Measurements from ENCODE around the gene TBX2. TPM values are rescaled to one million over a fixed set of nuclear protein-coding genes. Genes with fewer than 3 reads are reported as not detected.

The TBX2 gene
- total and polyA plus RNA-seq, 9 of the 15 experiments (the other 6 are each of a cell fraction or from before 2014, with no cell fraction given): 0.18 TPM; not detected in 8

DNA sequence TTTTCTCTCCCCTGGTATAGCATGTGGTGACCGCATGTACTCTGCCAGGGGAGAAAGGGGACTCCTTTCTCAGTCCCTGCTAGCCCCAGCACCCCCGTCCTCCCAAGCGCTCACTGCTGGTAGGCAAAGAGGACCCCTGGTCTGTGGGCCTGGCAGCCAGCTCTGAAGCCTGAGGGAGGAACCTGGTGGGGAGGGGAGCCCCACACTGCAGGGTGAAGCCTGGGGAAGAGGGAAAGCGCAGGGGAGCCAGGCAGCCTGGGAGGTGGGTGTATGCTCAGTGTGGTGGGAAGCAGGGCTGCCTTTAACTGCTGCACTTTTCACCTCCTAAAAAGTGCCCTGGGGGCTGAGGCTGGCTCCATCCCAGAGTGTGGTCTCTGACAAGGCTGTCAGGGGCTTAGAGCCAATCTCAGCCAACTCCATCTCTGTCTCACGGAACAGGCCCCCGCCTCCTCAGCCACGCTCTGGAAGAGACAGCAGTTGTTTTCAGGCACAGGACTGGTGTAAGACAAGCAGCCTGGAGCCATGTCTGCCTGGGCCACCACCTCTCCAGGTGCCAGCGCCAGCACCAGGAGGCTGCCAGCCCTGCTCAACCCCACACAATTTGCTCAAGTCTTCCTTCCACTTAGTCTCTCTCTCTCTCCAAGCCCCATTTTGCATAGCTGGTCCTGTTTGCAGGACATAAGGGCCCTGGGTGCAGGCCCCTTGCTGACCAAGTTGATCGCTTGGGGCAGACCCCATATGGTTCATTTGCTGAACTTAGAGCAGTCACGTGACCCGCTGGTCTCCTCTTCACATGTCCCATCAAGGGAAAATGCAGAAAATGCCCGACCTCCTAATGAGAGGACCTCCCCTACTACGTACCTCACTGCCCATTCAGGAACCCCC is 14.7 kb upstream of the TBX2 start:
- Histone ChIP-seq H2AFZ (ENCODE audit: low read depth, low read length) (no peak overlapping the region), H3K36me3 (ENCODE audit: control insufficient read depth, insufficient read depth, low read length) (no peaks in the 10 kb centered on the region), H3K4me2 (ENCODE audit: insufficient read depth, low read length) (no peak overlapping the region), H3K79me2 (ENCODE audit: control insufficient read depth, insufficient read depth, low read length) (no peaks in the 10 kb centered on the region), H3K4me1 (replicated peaks in 1 of 2; ENCODE audit: control insufficient read depth in 2 of 2, insufficient read depth in 2 of 2, low read length in 2 of 2) (peaks cover 0 to 5% of the 10 kb centered on the region in 2 experiments; a peak in 1 of 5 replicates), H3K9me1 (ENCODE audit: control insufficient read depth, insufficient read depth, low read length) (peaks cover under 1% of the 10 kb centered on the region), H3K4me3 (no peak overlapping the region), H3K9me3 (replicated peaks; ENCODE audit: control insufficient read depth, insufficient read depth, low read depth, low read length) (no peaks in the 10 kb centered on the region), H3K27me3 (ENCODE audit: control insufficient read depth in 2 of 2, insufficient read depth in 2 of 2, low read length in 2 of 2) (peaks cover 8 to 65% of the 10 kb centered on the region in 2 experiments; a peak in 4 of 5 replicates), H3K9ac (ENCODE audit: insufficient read depth in 1 of 2, low read depth in 2 of 2, low read length in 2 of 2) (no peak overlapping the region), H4K20me1 (replicated peaks; ENCODE audit: control insufficient read depth, insufficient read depth, low read length) (peaks cover 11% of the 10 kb centered on the region; the same call in 1 of the 2 replicates), H3K27ac (ENCODE audit: extremely low read depth, low read depth, low read length) (no peak overlapping the region)
- ChIA-PET CTCF (ENCODE audit: low intra/inter-chr PET ratio) (interaction anchor here (0.6 kb wide), 1 partner anchor 700 kb away, joined by 4 read pairs; no protein-coding TSS in a partner anchor), POLR2A (interaction anchor here (0.9 kb wide), 1 partner anchor 10 kb away, joined by 3 read pairs; no protein-coding TSS in a partner anchor)
- no TSS peak for BruUV-seq (replicated peaks)
- intact Hi-C loops (cut with micrococcal nuclease) (no loop called here), in situ Hi-C loops (cut with MboI) (no loop called here)
- TF ChIP-seq RAD51 (IDR thresholded peaks at IDR 0.05; ENCODE audit: borderline replicate concordance, low read depth) (peak; percentile 72), NFE2L1 (tag; IDR thresholded peaks at IDR 0.05; ENCODE audit: borderline replicate concordance, low read depth) (no peak), HDAC3 (IDR thresholded peaks at IDR 0.05; ENCODE audit: borderline replicate concordance, partially characterized antibody) (no peak), CBFA2T2 (conservative IDR thresholded peaks at IDR 0.05) (peak; percentile 29), TOE1 (IDR thresholded peaks at IDR 0.05; ENCODE audit: borderline replicate concordance) (peak; percentile 76), TOE1 (CRISPR knock-in tag; IDR thresholded peaks at IDR 0.05; ENCODE audit: borderline replicate concordance, low read depth) (no peak)
- TF ChIP-seq, protein P1, sequence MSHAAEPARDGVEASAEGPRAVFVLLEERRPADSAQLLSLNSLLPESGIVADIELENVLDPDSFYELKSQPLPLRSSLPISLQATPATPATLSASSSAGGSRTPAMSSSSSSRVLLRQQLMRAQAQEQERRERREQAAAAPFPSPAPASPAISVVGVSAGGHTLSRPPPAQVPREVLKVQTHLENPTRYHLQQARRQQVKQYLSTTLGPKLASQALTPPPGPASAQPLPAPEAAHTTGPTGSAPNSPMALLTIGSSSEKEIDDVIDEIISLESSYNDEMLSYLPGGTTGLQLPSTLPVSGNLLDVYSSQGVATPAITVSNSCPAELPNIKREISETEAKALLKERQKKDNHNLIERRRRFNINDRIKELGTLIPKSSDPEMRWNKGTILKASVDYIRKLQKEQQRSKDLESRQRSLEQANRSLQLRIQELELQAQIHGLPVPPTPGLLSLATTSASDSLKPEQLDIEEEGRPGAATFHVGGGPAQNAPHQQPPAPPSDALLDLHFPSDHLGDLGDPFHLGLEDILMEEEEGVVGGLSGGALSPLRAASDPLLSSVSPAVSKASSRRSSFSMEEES (CRISPR knock-in tag; IDR thresholded peaks at IDR 0.05): peak; percentile 90
- TF ChIP-seq, protein P2, sequence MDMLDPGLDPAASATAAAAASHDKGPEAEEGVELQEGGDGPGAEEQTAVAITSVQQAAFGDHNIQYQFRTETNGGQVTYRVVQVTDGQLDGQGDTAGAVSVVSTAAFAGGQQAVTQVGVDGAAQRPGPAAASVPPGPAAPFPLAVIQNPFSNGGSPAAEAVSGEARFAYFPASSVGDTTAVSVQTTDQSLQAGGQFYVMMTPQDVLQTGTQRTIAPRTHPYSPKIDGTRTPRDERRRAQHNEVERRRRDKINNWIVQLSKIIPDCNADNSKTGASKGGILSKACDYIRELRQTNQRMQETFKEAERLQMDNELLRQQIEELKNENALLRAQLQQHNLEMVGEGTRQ (CRISPR knock-in tag; IDR thresholded peaks at IDR 0.05): peak; percentile 59
- TF ChIP-seq, protein P3, sequence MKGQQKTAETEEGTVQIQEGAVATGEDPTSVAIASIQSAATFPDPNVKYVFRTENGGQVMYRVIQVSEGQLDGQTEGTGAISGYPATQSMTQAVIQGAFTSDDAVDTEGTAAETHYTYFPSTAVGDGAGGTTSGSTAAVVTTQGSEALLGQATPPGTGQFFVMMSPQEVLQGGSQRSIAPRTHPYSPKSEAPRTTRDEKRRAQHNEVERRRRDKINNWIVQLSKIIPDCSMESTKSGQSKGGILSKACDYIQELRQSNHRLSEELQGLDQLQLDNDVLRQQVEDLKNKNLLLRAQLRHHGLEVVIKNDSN (CRISPR knock-in tag; IDR thresholded peaks at IDR 0.05): peak; percentile 28; the same call in 1 of the 2 replicates
- TF ChIP-seq, protein P4, sequence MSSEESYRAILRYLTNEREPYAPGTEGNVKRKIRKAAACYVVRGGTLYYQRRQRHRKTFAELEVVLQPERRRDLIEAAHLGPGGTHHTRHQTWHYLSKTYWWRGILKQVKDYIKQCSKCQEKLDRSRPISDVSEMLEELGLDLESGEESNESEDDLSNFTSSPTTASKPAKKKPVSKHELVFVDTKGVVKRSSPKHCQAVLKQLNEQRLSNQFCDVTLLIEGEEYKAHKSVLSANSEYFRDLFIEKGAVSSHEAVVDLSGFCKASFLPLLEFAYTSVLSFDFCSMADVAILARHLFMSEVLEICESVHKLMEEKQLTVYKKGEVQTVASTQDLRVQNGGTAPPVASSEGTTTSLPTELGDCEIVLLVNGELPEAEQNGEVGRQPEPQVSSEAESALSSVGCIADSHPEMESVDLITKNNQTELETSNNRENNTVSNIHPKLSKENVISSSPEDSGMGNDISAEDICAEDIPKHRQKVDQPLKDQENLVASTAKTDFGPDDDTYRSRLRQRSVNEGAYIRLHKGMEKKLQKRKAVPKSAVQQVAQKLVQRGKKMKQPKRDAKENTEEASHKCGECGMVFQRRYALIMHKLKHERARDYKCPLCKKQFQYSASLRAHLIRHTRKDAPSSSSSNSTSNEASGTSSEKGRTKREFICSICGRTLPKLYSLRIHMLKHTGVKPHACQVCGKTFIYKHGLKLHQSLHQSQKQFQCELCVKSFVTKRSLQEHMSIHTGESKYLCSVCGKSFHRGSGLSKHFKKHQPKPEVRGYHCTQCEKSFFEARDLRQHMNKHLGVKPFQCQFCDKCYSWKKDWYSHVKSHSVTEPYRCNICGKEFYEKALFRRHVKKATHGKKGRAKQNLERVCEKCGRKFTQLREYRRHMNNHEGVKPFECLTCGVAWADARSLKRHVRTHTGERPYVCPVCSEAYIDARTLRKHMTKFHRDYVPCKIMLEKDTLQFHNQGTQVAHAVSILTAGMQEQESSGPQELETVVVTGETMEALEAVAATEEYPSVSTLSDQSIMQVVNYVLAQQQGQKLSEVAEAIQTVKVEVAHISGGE (CRISPR knock-in tag; IDR thresholded peaks at IDR 0.05): peak in 1 of 3 experiments; percentile 75; a peak in 2 of 6 replicates
- 0% methylated on average over 12 of the region's 13 CpGs for WGBS (ENCODE audit: insufficient coverage, low coverage, missing lambda C conversion rate)
- FAIRE-seq (no peak), DNase-seq (ENCODE audit: extremely low read depth in 1 of 4, low spot score in 3 of 4) (no peak), ATAC-seq (no peak)
